ENCODE results near the gene SLC39A1. TPM values are rescaled to one million over a fixed set of nuclear protein-coding genes. Genes with fewer than 3 reads are reported as not detected.

SLC39A1 gene
- total RNA-seq, 4 donors from 2014 or later, result 81.0 to 157 (median 92.4) TPM

- DNase-seq (ENCODE audit: low spot score in 2 of 2), result no peak
- Histone ChIP-seq H3K4me1 (peaks cover 0 to 25% (median 18%) of the 10 kb centered on the region in 4 donors), H3K27me3 (no peaks in the 10 kb centered on the region), H3K9me3 (no peaks in the 10 kb centered on the region), H3K36me3 (peaks cover 0 to 49% (median 3%) of the 10 kb centered on the region in 3 donors), H3K4me3 (no peak overlapping the region), H3K27ac (no peak overlapping the region)
- WGBS, 2 donors, result 93 to 99% methylated on average over 11 of the region's 11 CpGs
- TF ChIP-seq POLR2A (IDR thresholded peaks at IDR 0.05) (no peak), EP300 (IDR thresholded peaks at IDR 0.05) (no peak), CTCF (IDR thresholded peaks at IDR 0.05) (no peak)
Observed at GRCh38 chr1:153995640-153996039, 32.3 kb upstream of the SLC39A1 start.

GRCh38 chr1:153995202-153995601 is 31.9 kb upstream of the SLC39A1 start:
- Histone ChIP-seq H3K27ac (no peak overlapping the region), H3K27me3 (no peaks in the 10 kb centered on the region), H3K36me3 (peaks cover 0 to 49% (median 3%) of the 10 kb centered on the region in 3 donors), H3K4me3 (no peak overlapping the region), H3K4me1 (peaks cover 0 to 27% (median 18%) of the 10 kb centered on the region in 4 donors), H3K9me3 (no peaks in the 10 kb centered on the region)
- DNase-seq (ENCODE audit: low spot score in 2 of 2), result no peak
- WGBS, 2 donors, result 76 to 81% methylated on average over 3 of the region's 3 CpGs
- TF ChIP-seq EP300 (IDR thresholded peaks at IDR 0.05), result no peak
- no peak for TF ChIP-seq CTCF (IDR thresholded peaks at IDR 0.05)
- no peak for TF ChIP-seq POLR2A (IDR thresholded peaks at IDR 0.05)

GRCh38 chr1:153991806-153992205 is 28.5 kb upstream of the SLC39A1 start:
- Histone ChIP-seq H3K27ac (peak overlapping the region; percentile 93 to 98 (median 96)), H3K36me3 (peaks cover 0 to 49% (median 3%) of the 10 kb centered on the region in 3 donors), H3K4me3 (peak overlapping the region; percentile 75 to 90 (median 82)), H3K27me3 (no peaks in the 10 kb centered on the region), H3K4me1 (peaks cover 0 to 38% (median 20%) of the 10 kb centered on the region in 4 donors), H3K9me3 (no peaks in the 10 kb centered on the region)
- DNase-seq (ENCODE audit: low spot score in 2 of 2), result no peak
- WGBS, 2 donors, result 88 to 96% methylated on average over 2 of the region's 2 CpGs
- TF ChIP-seq EP300 (IDR thresholded peaks at IDR 0.05) (no peak), CTCF (IDR thresholded peaks at IDR 0.05) (no peak), POLR2A (IDR thresholded peaks at IDR 0.05) (no peak)

GRCh38 chr1:153991151-153991630 is 27.9 kb upstream of the SLC39A1 start:
- WGBS, 2 donors, result 14 to 20% methylated on average over 9 of the region's 9 CpGs
- peaks cover 0 to 46% (median 3%) of the 10 kb centered on the region in 3 donors for H3K36me3 ChIP-seq
- no peaks in the 10 kb centered on the region for H3K9me3 ChIP-seq
- peak overlapping the region; percentile 75 to 90 (median 82) for H3K4me3 ChIP-seq
- H3K27ac ChIP-seq, result peak overlapping the region; percentile 93 to 98 (median 96)
- TF ChIP-seq CTCF (IDR thresholded peaks at IDR 0.05), result no peak
- H3K27me3 ChIP-seq, result no peaks in the 10 kb centered on the region
- peaks cover 0 to 43% (median 20%) of the 10 kb centered on the region in 4 donors for H3K4me1 ChIP-seq
- no peak for DNase-seq (ENCODE audit: low spot score in 2 of 2)

DNA sequence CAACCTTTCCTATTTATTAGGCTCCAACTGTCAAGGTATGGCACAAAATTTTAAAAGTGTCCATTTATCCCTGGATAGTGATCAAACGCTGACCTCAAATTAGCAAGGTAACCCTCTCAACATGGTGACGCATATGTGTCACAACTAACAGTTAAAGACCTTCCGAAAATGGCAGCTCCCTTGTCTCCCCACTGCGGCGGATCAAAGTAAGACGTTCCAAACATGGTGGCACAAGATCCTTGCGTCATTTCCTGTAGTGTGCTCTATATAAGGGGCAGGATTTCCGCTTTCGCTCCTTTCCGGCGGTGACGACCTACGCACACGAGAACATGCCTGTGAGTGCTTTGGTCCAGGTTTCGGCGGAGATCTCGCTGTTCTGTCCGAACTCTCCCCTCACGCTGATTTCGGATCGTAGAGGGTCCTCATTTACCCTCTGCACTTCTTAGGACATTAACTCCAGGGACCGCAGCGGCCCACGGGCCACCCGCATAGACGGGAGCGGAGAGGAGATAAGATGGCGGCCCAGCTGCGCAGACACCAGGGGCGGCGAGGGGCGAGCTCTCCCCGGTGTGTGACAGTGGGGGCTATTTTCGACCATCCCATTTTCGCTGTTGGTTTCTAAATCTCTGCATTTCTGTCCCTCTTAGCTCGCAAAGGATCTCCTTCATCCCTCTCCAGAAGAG is 27.3 kb upstream of the SLC39A1 start, which contains the start of gene RPS27:
Gene RPS27 (plus strand): TSS at position 295 of the 683 bp plus-strand sequence. CDS start 35 bp downstream, at position 330.
- DNase-seq (ENCODE audit: low spot score in 2 of 2), result peak; percentile 79 to 92
- peak; percentile 92 to 100 for TF ChIP-seq EP300 (IDR thresholded peaks at IDR 0.05)
- peak in 1 of 5 experiments; percentile 45 for TF ChIP-seq CTCF (IDR thresholded peaks at IDR 0.05)
- TF ChIP-seq POLR2A (IDR thresholded peaks at IDR 0.05), result peak; percentile 97 to 98
- H3K27ac ChIP-seq, result peak within 1 kb of the TSS; percentile 93 to 98 (median 96)
- peaks cover 0 to 43% (median 20%) of the 10 kb centered on the region in 4 donors for H3K4me1 ChIP-seq
- WGBS, 2 donors, result 1% methylated on average over 23 to 33 of the region's 36 CpGs
- peaks cover 0 to 40% (median 3%) of the 10 kb centered on the region in 3 donors for H3K36me3 ChIP-seq
- no peaks in the 10 kb centered on the region for H3K9me3 ChIP-seq
- no peaks in the 10 kb centered on the region for H3K27me3 ChIP-seq
- H3K4me3 ChIP-seq, result peak within 1 kb of the TSS; percentile 75 to 90 (median 82)

All from tibial nerve (tissue), 4 donors.